H1 (cell line): ENCODE data around the gene NDUFAF7. TPM values are rescaled to one million over a fixed set of nuclear protein-coding genes. Genes with fewer than 3 reads are reported as not detected.

Experiments used
- BRCA1 ChIP-seq: IDR thresholded peaks from 2 replicates; pipeline ENCODE4 v1.6.1; 2012; ENCODE audit warnings: low read depth, low read length, improper control_type of control experiment
- CHD2 ChIP-seq: IDR thresholded peaks from 2 replicates; pipeline ENCODE4 v1.6.1; 2012; ENCODE audit warnings: low read length, improper control_type of control experiment
- CREB1 ChIP-seq: IDR thresholded peaks from 2 replicates; pipeline ENCODE4 v1.6.1; 2012; ENCODE audit warnings: inconsistent platforms
- KDM5A ChIP-seq: fragments of 200-600 bp; IDR thresholded peaks from 2 replicates; pipeline ENCODE4 v1.7.1; 2012; ENCODE audit warnings: mild to moderate bottlenecking, low read length, inconsistent platforms, mixed read lengths
- NRF1 ChIP-seq: IDR thresholded peaks from 2 replicates; pipeline ENCODE4 v1.6.1; 2011; ENCODE audit warnings: mild to moderate bottlenecking, low read depth, low read length, improper control_type of control experiment
- POLR2A ChIP-seq, 2 experiments: IDR thresholded peaks; 1 replicate in 1 of 2; 2 replicates in 1 of 2; pipeline ENCODE4 v1.6.1; 2011; ENCODE audit warnings: low read depth in 2 of 2, low read length in 2 of 2, mild to moderate bottlenecking in 2 of 2; ENCODE audit errors: control extremely low read depth in 1 of 2
- SP1 ChIP-seq: IDR thresholded peaks from 2 replicates; pipeline ENCODE4 v1.6.1; 2011; ENCODE audit warnings: low read depth, low read length
- TBP ChIP-seq: IDR thresholded peaks from 2 replicates; pipeline ENCODE4 v1.6.1; 2011; ENCODE audit warnings: low read depth, low read length, improper control_type of control experiment
- polyA plus RNA-seq, 7 experiments: library from polyadenylated mRNA; depleted of rRNA in 3 of 7; stranded (reverse) in 5 of 7; unstranded in 2 of 7; fragments of >200 nt in 5 of 7; fragments of 200-250 nt in 2 of 7; gene quantifications; 1 replicate in 5 of 7; 2 replicates in 1 of 7; 4 replicates in 1 of 7; pipeline versions ENCODE4 v1.2.1 to v1.2.3, GENCODE V29; 2011 to 2013; ENCODE audit warnings: missing spikeins in 2 of 7, mixed read lengths in 2 of 7
- total RNA-seq: library from RNA; stranded (reverse); fragmentation: NEBNext Ultra II Directional; extraction: Animal tissue kit (Norgen Biotek cat#: 25700); gene quantifications from 2 replicates; pipeline ENCODE4 v1.2.1, GENCODE V29; 2021

The NDUFAF7 gene
- total and polyA plus RNA-seq, 2 of the 8 experiments (the other 6 are each of a cell fraction or from before 2014, with no cell fraction given): 50.2 to 56.0 TPM

DNA sequence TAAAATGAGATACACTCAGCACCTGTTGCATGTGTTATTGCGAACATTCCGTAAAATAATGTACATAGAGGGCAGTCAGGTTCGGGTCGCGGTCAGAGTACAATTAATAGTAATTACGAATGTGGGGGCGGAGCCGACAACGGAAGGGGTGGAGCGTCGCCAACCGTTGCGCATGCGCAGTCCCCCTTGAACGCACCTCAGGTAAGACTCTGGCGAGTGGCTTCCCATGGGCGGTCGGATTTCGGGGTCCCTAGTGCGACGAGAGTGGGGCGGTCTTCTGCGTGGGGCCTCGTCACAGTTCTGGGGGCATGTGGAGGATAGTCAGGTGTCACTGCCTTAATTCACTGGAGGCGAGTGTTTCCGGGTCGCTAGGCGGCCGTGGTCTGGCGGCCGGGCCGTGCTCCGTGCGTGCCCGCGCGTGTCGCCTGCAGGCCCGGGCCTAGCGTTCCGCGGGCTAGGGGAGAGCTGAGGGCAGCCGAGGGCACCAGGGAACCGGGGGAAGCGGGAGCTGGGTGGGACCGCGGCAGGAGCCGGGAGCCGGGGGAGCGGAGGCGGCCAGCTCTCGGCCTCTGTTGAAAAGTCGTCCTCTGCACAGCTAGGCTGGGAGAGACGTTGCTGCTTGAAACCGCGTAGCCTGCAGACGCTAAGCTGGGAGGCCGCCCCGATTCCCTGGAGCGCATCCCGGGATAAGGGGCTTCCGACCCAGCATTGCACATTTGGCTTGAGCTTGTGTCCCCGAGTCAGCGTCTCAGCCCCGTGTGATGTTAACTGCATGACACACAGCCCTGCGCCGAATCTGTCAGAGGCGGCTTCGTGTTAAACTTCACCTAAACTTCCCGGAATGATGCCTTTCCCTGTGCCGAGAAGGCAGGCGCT is 34.9 kb upstream of the NDUFAF7 start, which contains the start of gene CEBPZOS (continued):
- TF ChIP-seq POLR2A (IDR thresholded peaks at IDR 0.05; ENCODE audit: control extremely low read depth in 1 of 2, low read depth in 2 of 2, low read length in 2 of 2): peak in 1 of 2 experiments; percentile 56; a peak in 2 of 3 replicates
- peak; percentile 42; the same call in 1 of the 2 replicates for TF ChIP-seq CREB1
- TF ChIP-seq TBP: 0 out of 2 replicates have a peak, but pooled peaks have one; percentile 28
- TF ChIP-seq KDM5A: no peak
- no peak for TF ChIP-seq BRCA1
- TF ChIP-seq CHD2: no peak
- TF ChIP-seq SP1: no peak
- TF ChIP-seq NRF1: peak; percentile 61
- TF ChIP-seq, all 59 proteins: peak for 10
